Activated naive CD8-positive, alpha-beta T cell treated with anti-CD3 and anti-CD28 coated beads for 36 hours (primary cell): ENCODE data around the gene CABP2. TPM values are rescaled to one million over a fixed set of nuclear protein-coding genes. Genes with fewer than 3 reads are reported as not detected.
"Not testable (repeated sequence)": the region's sequence is repeated elsewhere in the genome, so short reads cannot be mapped to it uniquely, and the experiment has no call there.

Experiments used
- DNase-seq: peaks from one replicate; pipeline ENCODE4 v3.0.0; 2021
- H3K27ac Mint-ChIP-seq: one replicate; pipeline ENCODE4 v1.8.0; 2022; ENCODE audit warnings: mild to moderate bottlenecking, moderate library complexity, mixed read lengths
- H3K27me3 Mint-ChIP-seq: one replicate; pipeline ENCODE4 v1.8.0; 2022; ENCODE audit warnings: mild to moderate bottlenecking, mixed read lengths
- H3K36me3 Mint-ChIP-seq: one replicate; pipeline ENCODE4 v1.8.0; 2021; ENCODE audit warnings: mild to moderate bottlenecking, mixed read lengths
- H3K4me1 Mint-ChIP-seq: one replicate; pipeline ENCODE4 v1.8.0; 2021; ENCODE audit warnings: mixed read lengths
- H3K4me3 Mint-ChIP-seq: one replicate; pipeline ENCODE4 v1.8.0; 2022; ENCODE audit warnings: mild to moderate bottlenecking, moderate library complexity, mixed read lengths
- H3K9me3 Mint-ChIP-seq: one replicate; pipeline ENCODE4 v1.8.0; 2022; ENCODE audit warnings: mixed read lengths
- total RNA-seq, 2 experiments: library from RNA; stranded (reverse); gene quantifications; one replicate each; pipeline ENCODE4 v1.2.3, GENCODE V29; 2021

The CABP2 gene
- total RNA-seq, 2 experiments from 2014 or later, result not detected

- peak; percentile 80 for DNase-seq
- H3K9me3 Mint-ChIP-seq, result peaks cover 4% of the 10 kb centered on the region
- peak overlapping the region; percentile 94 for H3K4me3 Mint-ChIP-seq
- no peaks in the 10 kb centered on the region for H3K27me3 Mint-ChIP-seq
- H3K4me1 Mint-ChIP-seq, result peaks cover 59% of the 10 kb centered on the region
- H3K27ac Mint-ChIP-seq, result peak overlapping the region; percentile 100
- H3K36me3 Mint-ChIP-seq, result peaks cover 49% of the 10 kb centered on the region
These were observed 38.4 kb downstream of the CABP2 start for GRCh38 chr11:67484847-67485311.

- Mint-ChIP-seq H3K4me1 (peaks cover 54% of the 10 kb centered on the region), H3K4me3 (peak overlapping the region; percentile 94), H3K36me3 (peaks cover 45% of the 10 kb centered on the region), H3K9me3 (peaks cover 4% of the 10 kb centered on the region), H3K27me3 (no peaks in the 10 kb centered on the region), H3K27ac (peak overlapping the region; percentile 100)
- peak; percentile 57 for DNase-seq
These were observed 39.2 kb downstream of the CABP2 start for GRCh38 chr11:67483831-67484665.

GRCh38 chr11:67482827-67483798, 40.1 kb downstream of the CABP2 start, which contains the start of gene AIP:
TSS of gene AIP (plus strand) at chr11:67483026. CDS start at chr11:67483159, 133 bp downstream.
- H3K9me3 Mint-ChIP-seq, result peaks cover 4% of the 10 kb centered on the region
- H3K36me3 Mint-ChIP-seq, result peaks cover 38% of the 10 kb centered on the region
- no peaks in the 10 kb centered on the region for H3K27me3 Mint-ChIP-seq
- peak within 1 kb of the TSS; percentile 100 for H3K27ac Mint-ChIP-seq
- DNase-seq, result peak; percentile 97
- H3K4me3 Mint-ChIP-seq, result peak within 1 kb of the TSS; percentile 94
- H3K4me1 Mint-ChIP-seq, result peaks cover 45% of the 10 kb centered on the region

GRCh38 chr11:67482275-67482826, 40.9 kb downstream of the CABP2 start:
- Mint-ChIP-seq H3K4me1 (peaks cover 39% of the 10 kb centered on the region), H3K9me3 (peaks cover 3% of the 10 kb centered on the region), H3K36me3 (peaks cover 32% of the 10 kb centered on the region), H3K27ac (peak overlapping the region; percentile 100), H3K27me3 (no peaks in the 10 kb centered on the region), H3K4me3 (peak overlapping the region; percentile 94)
- no peak for DNase-seq

- not testable (repeated sequence) for H3K27ac Mint-ChIP-seq, DNase-seq, H3K9me3 Mint-ChIP-seq, H3K4me1 Mint-ChIP-seq, H3K36me3 Mint-ChIP-seq, H3K4me3 Mint-ChIP-seq, H3K27me3 Mint-ChIP-seq
These were observed 45.7 kb downstream of the CABP2 start for GRCh38 chr11:67477344-67478050.

GRCh38 chr11:67476692-67477091, 46.6 kb downstream of the CABP2 start:
- H3K4me1 Mint-ChIP-seq, H3K9me3 Mint-ChIP-seq, H3K4me3 Mint-ChIP-seq, H3K27me3 Mint-ChIP-seq, H3K27ac Mint-ChIP-seq, H3K36me3 Mint-ChIP-seq, DNase-seq: not testable (repeated sequence)

GRCh38 chr11:67472882-67473281, 50.4 kb downstream of the CABP2 start:
- H3K9me3 Mint-ChIP-seq, result no peaks in the 10 kb centered on the region
- H3K27ac Mint-ChIP-seq, result no peak overlapping the region
- no peak for DNase-seq
- H3K27me3 Mint-ChIP-seq, result no peaks in the 10 kb centered on the region
- H3K4me1 Mint-ChIP-seq, result peaks cover 8% of the 10 kb centered on the region
- H3K36me3 Mint-ChIP-seq, result no peaks in the 10 kb centered on the region
- H3K4me3 Mint-ChIP-seq, result no peak overlapping the region

GRCh38 chr11:67470337-67471002, 52.8 kb downstream of the CABP2 start:
- Mint-ChIP-seq H3K27me3 (no peaks in the 10 kb centered on the region), H3K4me1 (peaks cover 20% of the 10 kb centered on the region), H3K36me3 (peaks cover 2% of the 10 kb centered on the region), H3K27ac (peak overlapping the region; percentile 5), H3K4me3 (no peak overlapping the region), H3K9me3 (no peaks in the 10 kb centered on the region)
- DNase-seq, result no peak

- Mint-ChIP-seq H3K36me3 (peaks cover 5% of the 10 kb centered on the region), H3K9me3 (no peaks in the 10 kb centered on the region), H3K27ac (peak overlapping the region; percentile 79), H3K4me1 (peaks cover 24% of the 10 kb centered on the region), H3K27me3 (no peaks in the 10 kb centered on the region), H3K4me3 (peak overlapping the region; percentile 73)
- no peak for DNase-seq
These were observed 53.8 kb downstream of the CABP2 start for GRCh38 chr11:67469508-67469811.

Other genes with a start within 250 kb of the CABP2 start
- 10 to 100 TPM; 52.0 to 55.7 TPM for gene ANKRD13D, start 234.1 kb downstream of the CABP2 start, total RNA-seq
- 1 to 10 TPM; 4.6 to 4.7 TPM for gene SSH3, start 219.9 kb downstream of the CABP2 start, total RNA-seq
- gene POLD4, start 169.9 kb downstream of the CABP2 start, total RNA-seq, result 10 to 100 TPM; 28.5 to 28.6 TPM
- gene CLCF1, start 149.8 kb downstream of the CABP2 start, total RNA-seq, result under 1 TPM; 0.31 to 0.56 TPM
- gene RAD9A, start 131.5 kb downstream of the CABP2 start, total RNA-seq, result 10 to 100 TPM; 31.2 to 33.7 TPM
- 100 to 1,000 TPM; 262 to 269 TPM for gene PPP1CA, start 121.6 kb downstream of the CABP2 start, total RNA-seq
- 100 to 1,000 TPM; 117 to 121 TPM for gene TBC1D10C, start 119.4 kb downstream of the CABP2 start, total RNA-seq
- gene CARNS1, start 107.8 kb downstream of the CABP2 start, total RNA-seq, result 1 to 10 TPM; 3.1 to 3.7 TPM
- 10 to 100 TPM; 64.9 to 67.7 TPM for gene RPS6KB2, start 95.0 kb downstream of the CABP2 start, total RNA-seq
- gene PTPRCAP, start 85.8 kb downstream of the CABP2 start, total RNA-seq, result 100 to 1,000 TPM; 110 to 117 TPM
- 100 to 1,000 TPM; 293 to 310 TPM for gene CORO1B, start 80.0 kb downstream of the CABP2 start, total RNA-seq
- not detected for gene GPR152, start 70.7 kb downstream of the CABP2 start, total RNA-seq
- gene CABP4, start 68.1 kb downstream of the CABP2 start, total RNA-seq, result under 1 TPM; 0.27 to 0.28 TPM
- gene TMEM134, start 54.2 kb downstream of the CABP2 start, total RNA-seq, result 10 to 100 TPM; 43.7 to 45.8 TPM
- 100 to 1,000 TPM; 107 to 112 TPM for gene AIP, start 40.4 kb downstream of the CABP2 start, total RNA-seq
- 10 to 100 TPM; 52.7 to 56.4 TPM for gene PITPNM1, start 18.1 kb downstream of the CABP2 start, total RNA-seq
- 10 to 100 TPM; 49.7 to 50.5 TPM for gene CDK2AP2, start 15.3 kb downstream of the CABP2 start, total RNA-seq
- 100 to 1,000 TPM; 452 to 465 TPM for gene GSTP1, start 60.4 kb upstream of the CABP2 start, total RNA-seq
- 100 to 1,000 TPM; 317 to 321 TPM for gene NDUFV1, start 83.5 kb upstream of the CABP2 start, total RNA-seq
- 10 to 100 TPM; 30.2 to 31.0 TPM for gene NUDT8, start 106.5 kb upstream of the CABP2 start, total RNA-seq
- not detected for gene TBX10, start 116.3 kb upstream of the CABP2 start, total RNA-seq
- under 1 TPM; 0.27 to 0.70 TPM for gene ACY3, start 127.3 kb upstream of the CABP2 start, total RNA-seq
- not detected for gene ALDH3B2, start 151.2 kb upstream of the CABP2 start, total RNA-seq